ACHN (cell line): ENCODE measurements around the gene NXPH3.
"Not testable (repeated sequence)": the region's sequence is repeated elsewhere in the genome, so short reads cannot be mapped to it uniquely, and the experiment has no call there.

Experiments used
- DNase-seq: peaks from one replicate; pipeline ENCODE4 v3.0.0-alpha.2; 2015
- in situ Hi-C: cut with HindIII; loops from 2 replicates; pipeline ENCODE4 v1.10.0; 2017; ENCODE audit warnings: low sequenced_read_pairs, low pct_ligation_motif_present, low pct_unique_long_range_greater_than_20kb

Gene NXPH3

GRCh38 chr17:49575679-49576087, at the start of gene NXPH3:
TSS of gene NXPH3 (plus strand) at chr17:49575871. CDS start at chr17:49576220, 349 bp downstream.
- in situ Hi-C loops, result no loop called here
- peak; percentile 51 for DNase-seq

DNA sequence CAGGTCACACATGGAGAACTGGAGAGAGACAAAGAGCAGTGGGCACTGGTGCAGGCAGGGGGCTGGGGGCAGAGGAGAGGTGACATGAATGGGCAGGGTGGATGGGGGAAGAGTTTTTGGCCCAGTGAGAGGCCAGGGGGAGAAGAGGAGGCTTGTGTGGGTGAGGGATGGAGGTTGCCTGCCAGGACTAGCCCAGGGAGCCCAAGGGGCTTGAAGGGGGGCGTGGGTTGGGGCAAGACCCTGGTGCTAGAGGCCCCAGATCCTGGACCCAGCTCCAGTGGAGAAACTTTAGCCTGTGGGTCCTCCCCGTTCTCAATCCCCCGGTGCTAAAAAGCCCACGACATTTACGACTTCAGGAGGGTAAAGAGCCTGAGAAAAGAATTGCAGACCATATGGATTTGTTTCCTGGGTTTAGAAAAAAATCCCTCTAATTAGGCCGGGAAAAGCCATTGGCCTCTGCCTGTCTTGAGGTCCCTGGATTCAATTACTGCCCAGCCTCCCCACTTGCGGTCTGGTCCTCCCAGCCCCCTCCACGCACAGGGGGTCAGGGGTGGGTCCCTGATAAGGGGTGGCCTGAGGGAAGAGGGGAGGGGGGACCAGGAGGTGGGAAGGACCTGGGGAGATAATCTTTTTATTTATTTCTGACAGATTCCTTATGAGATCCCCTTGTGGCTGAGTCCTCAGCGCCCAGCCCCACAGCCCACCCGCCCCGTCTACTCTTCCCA, 47.6 kb upstream of the NXPH3 start:
- DNase-seq, result no peak
- in situ Hi-C loops, result loop anchor here (25.0 kb wide), 1 partner anchor 91 kb away; no protein-coding TSS in a partner anchor

- DNase-seq, result no peak
- in situ Hi-C loops, result loop anchor here (25.0 kb wide), 1 partner anchor 92 kb away; no protein-coding TSS in a partner anchor
Measured at GRCh38 chr17:49528966-49529365, 46.7 kb upstream of the NXPH3 start.

DNA sequence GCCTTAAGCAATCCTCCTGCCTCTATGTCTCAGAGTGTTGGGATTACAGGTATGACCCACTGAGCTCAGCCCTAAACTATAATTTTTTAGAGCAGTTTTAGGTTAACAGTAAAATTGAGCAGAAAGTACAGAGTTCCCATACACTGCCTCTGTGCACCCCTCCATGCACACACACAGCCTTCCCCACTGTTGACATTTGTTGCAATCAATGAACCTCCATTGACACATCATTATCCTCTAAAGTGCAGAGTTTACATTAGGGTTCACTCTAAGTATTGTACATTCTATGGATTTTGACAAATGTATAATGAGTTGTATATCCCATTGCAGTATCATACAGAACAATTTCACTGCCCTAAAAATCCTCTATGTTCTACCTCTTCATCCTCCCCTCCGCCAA, 45.6 kb upstream of the NXPH3 start:
- DNase-seq, result no peak
- in situ Hi-C loops, result loop anchor here (25.0 kb wide), 1 partner anchor 93 kb away; no protein-coding TSS in a partner anchor

DNA sequence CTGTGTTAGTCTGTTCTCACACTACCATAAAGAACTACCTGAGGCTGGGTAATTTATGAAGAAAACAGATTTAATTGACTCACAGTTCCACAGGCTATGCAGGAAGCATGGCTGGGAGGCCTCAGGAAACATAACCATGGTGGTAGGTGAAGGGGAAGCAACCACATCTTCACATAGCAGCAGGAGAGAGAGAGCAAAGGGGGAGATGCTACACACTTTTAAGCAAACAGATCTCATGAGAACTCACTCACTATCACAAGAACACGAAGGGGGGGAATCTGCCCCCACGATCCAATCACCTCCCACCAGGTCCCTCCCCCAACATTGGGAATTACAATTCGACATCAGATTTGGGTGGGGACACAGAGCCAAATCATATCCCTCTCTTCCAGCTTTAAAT, 31.8 kb upstream of the NXPH3 start:
- in situ Hi-C loops, result loop anchor here (25.0 kb wide), 1 partner anchor 107 kb away; no protein-coding TSS in a partner anchor
- no peak for DNase-seq

- no peak for DNase-seq
- in situ Hi-C loops, result loop anchor here (25.0 kb wide), 1 partner anchor 108 kb away; no protein-coding TSS in a partner anchor
Measured at GRCh38 chr17:49545007-49545660, 30.5 kb upstream of the NXPH3 start.

DNA sequence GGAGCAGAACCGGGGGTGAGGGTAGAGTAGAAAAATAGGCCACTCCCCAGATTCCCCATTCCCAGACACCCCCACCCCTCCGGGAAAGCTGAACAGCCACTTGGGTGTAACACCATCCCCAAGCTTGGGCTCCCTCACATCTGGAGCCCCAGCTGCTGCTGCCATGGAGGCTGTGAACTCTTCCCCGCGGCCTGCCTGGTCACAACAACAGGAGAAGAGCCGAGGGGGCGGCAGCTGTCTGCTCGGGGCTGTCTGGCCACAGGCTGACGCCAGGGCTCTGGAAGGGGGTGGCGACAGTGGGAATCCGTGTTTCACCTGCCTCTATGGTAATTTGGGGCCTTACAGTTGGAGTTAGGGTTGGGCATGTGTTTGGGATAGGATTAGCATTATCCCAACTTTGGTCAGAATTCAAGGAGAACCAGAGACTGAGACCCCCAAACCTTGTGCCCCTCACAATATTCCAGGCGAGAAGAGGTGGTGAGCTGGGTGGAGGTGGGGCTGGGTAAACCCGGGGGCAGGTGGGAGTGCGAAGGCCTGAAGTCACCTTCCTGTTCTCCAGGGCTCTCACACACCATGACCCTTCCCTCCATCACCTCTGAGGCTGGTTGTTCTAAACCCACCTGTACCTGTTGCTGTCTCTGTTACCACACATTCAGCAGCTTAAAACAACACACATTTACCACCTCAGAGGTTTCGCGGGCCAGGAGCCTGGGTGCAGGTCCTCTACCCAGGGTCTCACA, 29.7 kb upstream of the NXPH3 start:
- in situ Hi-C loops, result loop anchor here (25.0 kb wide), 1 partner anchor 109 kb away; no protein-coding TSS in a partner anchor
- DNase-seq, result no peak

DNA sequence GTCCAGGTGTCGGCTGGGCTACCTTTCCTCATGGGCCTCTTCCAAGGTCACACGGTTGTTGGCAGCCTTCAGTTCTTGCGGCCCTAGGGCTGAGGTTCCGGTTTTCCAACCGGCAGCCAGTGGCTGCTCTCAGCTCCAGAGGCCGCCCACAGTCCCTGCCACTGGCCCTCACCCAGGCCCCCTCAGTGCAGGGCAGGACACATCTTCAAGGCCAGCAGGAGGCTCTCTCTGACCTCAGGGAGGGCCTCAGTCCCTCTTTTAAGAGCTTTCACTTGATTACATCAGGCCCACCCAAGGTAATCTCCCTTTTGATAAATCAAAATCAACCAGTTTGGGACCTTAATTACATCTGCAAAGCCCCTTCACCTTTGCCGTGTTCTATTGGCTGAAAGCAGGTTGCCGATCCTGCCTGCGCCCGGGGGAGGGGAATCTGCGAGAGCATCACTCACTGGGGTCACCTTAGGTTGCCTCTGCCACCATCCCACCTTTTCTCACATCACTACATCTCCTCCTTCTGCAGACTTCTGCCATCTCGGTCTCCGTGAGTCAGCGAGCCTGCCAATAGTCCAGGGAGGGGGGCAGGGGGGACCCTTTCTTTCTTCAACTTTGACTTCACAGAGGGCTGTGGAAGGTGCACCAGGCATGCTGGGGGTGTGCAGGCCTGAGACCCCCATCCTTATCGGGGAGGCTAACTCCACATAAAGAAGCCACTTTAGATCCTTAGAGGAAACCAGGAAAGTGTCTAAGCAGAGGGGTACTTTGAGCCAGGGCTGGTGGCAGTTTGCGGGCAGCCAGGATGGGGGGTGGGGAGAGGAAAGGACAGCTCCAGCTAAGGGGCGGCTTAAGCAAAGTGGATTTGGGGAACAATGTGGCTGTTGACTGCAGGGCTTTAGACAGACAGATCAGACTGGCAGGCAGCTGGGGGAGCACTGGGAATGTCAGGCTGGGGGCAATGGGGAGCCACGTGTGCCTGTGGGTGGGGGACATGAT, 28.8 kb upstream of the NXPH3 start:
- in situ Hi-C loops, result loop anchor here (25.0 kb wide), 1 partner anchor 110 kb away; no protein-coding TSS in a partner anchor

GRCh38 chr17:49547566-49547965, 28.1 kb upstream of the NXPH3 start:
- DNase-seq, result no peak
- in situ Hi-C loops, result loop anchor here (25.0 kb wide), 1 partner anchor 110 kb away; no protein-coding TSS in a partner anchor

More for the DNA sequence above, 28.8 kb upstream of the NXPH3 start:
- no peak for DNase-seq

- DNase-seq, result no peak
- in situ Hi-C loops, result loop anchor here (25.0 kb wide), 1 partner anchor 111 kb away; no protein-coding TSS in a partner anchor
Measured at GRCh38 chr17:49548051-49548505, 27.6 kb upstream of the NXPH3 start.

DNA sequence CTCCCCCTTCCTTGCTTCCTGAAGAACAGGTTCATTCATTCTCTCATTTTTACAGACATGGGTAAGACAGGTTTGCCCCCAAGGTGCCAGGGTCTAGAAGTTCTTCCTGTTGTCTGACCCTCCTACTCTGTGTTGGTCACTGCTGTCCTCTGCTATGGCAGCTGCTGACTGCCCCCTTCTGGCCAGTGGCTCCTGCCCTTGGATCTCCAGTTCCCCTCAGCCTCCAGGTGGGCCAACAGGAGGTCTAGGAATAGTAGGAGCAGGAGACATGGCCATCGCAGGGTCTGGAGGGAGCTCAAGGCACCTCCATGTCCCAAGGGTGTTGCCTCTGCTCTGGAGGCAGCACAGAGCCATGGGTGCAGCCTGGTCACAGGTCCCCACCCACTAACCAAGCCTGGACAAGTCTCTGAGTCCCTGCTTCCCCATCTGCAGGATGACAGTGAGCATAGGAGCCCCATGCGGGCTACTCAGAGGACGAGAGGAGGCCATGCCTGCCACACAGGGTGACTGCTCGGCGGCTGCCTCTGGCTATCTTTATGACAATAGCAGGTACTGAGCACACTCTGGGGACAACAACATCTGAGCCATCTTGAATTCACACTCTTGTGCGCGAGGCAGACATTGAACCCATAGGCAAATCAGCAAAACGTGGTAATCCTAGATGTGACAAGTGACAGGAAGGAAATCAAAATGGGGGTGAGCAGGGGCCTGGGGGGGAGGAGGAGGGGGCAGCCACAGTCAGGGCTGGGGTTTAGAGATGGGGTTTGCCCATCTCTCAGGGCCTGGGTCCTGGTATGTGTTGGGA, 27.0 kb upstream of the NXPH3 start:
- in situ Hi-C loops, result loop anchor here (25.0 kb wide), 1 partner anchor 111 kb away; no protein-coding TSS in a partner anchor
- DNase-seq, result peak; percentile 40

GRCh38 chr17:49549311-49549605, 26.4 kb upstream of the NXPH3 start:
- in situ Hi-C loops, result loop anchor here (25.0 kb wide), 1 partner anchor 112 kb away; no protein-coding TSS in a partner anchor
- no peak for DNase-seq

GRCh38 chr17:49549691-49550678, 25.7 kb upstream of the NXPH3 start:
- no peak for DNase-seq
- in situ Hi-C loops, result loop anchor here (25.0 kb wide), 1 partner anchor 113 kb away; no protein-coding TSS in a partner anchor

DNA sequence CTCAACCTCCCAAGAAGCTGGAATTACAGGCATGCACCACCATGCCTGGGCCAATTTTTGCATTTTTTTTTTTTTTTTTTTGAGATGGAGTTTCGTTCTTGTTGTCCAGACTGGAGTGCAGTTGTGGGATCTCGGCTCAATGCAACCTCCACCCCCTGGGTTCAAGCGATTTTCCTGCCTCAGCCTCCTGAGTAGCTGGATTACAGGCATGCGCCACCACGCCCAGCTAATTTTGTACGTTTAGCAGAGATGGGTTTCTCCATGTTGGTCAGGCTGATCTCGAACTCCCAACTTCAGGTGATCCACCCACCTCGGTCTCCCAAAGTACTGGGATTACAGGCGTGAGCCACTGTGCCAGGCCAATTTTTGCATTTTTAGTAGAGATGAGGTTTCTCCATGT, 24.9 kb upstream of the NXPH3 start:
- in situ Hi-C loops, DNase-seq: not testable (repeated sequence)

GRCh38 chr17:49551221-49552069, 24.2 kb upstream of the NXPH3 start:
- in situ Hi-C loops, result no loop called here
- DNase-seq, result no peak
